NCI-H82 treated with DMSO at 0.1 percent for 48 hours (cell line): Measurements from ENCODE around the gene COX4I1.
A peak's percentile ranks its signal among the peaks of the same experiment; 100 is the strongest.

ENCODE experiments used
- DNase-seq: peaks from one replicate; lab custom pipeline; 2025; ENCODE audit not compliant: unreplicated experiment; lab: John Stamatoyannopoulos, UW

COX4I1 gene

GRCh38 chr16:85799497-85800320 lies at the start of gene COX4I1, which contains the start of gene EMC8:
TSS of gene COX4I1 (plus strand) at chr16:85799695. CDS start at chr16:85801206, 1,511 bp downstream.
TSS of gene EMC8 (minus strand) at chr16:85799544. CDS start at chr16:85799295, 249 bp downstream.
- DNase-seq, result peak; percentile 59

DNA sequence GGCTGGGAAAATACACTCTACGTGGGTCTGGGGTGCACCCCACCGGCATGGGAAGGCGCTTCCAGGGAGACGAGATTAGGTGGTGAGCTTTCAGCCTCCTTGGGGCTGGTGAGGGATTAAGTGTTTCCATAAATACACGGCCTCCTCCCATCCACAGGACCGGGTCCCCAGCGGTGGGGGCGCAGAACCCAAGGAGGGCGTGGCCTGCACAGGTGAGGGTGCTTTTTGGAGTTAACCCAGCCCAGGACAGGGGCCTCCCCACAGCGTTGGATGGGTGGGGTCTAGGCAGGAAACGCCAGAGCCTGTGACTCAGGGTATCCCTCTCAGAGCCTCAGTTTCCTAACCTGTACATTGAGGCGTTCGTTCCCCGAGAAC lies 49.7 kb upstream of the COX4I1 start:
- no peak for DNase-seq

DNA sequence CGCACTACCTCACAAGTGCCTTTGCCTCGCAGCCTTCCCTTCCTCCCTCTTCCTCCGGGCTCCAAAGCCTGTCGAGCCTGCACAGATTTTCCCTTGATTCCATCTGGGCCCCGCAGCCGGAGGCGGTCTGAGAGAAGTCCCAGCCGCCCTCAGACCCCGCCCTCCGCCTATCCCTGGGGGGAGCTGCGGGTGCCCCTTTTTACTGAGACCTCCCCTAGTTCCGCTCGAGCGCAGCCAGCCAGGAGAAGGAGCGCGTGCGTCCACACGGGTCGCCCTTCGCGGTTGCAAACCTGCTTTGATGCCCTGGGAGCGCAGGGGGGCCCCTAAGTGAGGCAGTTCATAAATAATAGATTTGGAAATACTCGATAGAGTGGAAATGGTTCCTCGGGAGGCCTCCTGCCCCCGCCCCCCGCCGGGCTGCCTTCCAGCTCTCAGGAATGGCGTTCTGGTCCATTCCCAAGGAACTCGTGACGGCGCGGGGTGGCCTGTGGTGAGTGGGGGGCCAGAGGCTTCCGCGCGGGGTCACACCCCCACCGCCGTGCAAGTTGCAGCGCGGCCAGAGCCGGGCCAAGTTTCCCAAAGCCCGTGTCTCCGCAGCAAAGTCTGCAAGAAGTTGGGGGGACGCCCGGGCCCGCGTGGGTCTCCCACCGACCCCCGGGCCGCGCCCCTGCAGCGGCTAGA lies 49.2 kb upstream of the COX4I1 start:
- no peak for DNase-seq

GRCh38 chr16:85750827-85751697 lies 48.4 kb upstream of the COX4I1 start, which contains the start of gene C16orf74:
TSS of gene C16orf74 (minus strand) at chr16:85751096. CDS start at chr16:85735217, 15,879 bp downstream.
- no peak for DNase-seq

GRCh38 chr16:85751698-85752501 lies 47.6 kb upstream of the COX4I1 start:
- DNase-seq, result no peak

- peak; percentile 9 for DNase-seq
Measured at GRCh38 chr16:85752511-85753420, 46.7 kb upstream of the COX4I1 start.

DNA sequence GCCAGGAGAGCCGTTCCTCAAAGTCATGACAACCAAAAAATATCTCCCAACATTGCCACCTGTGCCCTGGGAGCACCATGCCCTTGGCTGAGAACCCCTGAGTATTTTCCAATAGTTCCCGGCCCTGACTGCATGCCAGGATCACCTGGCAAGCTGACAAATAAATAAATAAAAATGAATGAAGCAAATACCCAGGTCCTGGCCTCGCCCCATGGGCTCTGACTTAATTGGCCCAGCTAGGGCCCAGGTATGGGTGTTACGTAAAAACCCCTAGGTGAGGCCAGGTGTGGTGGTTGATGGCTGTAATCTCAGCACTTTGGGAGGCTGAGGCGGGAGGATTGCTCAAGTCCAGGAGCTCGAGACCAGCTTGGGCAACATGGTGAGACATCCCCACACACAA lies 45.9 kb upstream of the COX4I1 start:
- no peak for DNase-seq

DNA sequence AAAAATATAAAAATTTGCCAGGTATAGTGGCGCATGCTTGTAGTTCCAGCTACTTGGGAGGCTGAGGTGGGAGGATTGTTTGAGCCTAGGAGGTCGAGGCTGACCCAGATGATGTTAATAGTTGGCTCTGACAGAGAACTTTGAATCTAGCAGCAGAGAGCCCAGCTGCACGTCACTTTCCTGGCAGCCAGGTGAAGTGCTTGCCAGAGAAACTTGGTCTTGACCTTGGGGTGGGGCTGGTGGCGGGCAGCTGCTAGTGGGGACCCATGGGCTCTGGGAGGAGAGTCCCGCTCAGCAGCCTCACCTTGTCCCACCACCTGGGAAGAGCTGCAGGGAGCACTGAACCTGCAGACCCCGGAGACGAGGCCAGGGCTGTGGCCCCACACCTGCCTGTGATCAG lies 45.5 kb upstream of the COX4I1 start:
- DNase-seq, result no peak

DNA sequence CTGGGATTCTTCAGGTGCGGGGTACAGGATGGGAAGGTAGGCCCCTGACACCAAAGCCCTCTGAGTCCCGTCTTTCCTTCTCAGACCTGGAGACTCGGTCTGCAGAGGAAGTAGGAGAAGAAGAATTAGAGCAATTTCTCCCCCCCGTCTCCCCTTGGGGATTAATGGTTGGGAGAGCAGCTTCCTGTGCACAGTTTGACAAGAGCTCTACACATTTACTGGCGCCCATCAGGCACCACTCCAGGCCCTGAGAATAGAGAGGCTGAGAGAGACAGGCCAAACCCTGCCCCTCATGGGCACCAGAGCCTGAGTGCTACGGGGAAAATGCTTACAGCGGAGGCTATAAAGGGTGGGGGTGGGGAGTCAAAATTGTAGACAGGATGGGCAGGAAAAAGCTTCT lies 45.1 kb upstream of the COX4I1 start:
- no peak for DNase-seq

GRCh38 chr16:85755929-85756768 lies 43.3 kb upstream of the COX4I1 start:
- no peak for DNase-seq

DNA sequence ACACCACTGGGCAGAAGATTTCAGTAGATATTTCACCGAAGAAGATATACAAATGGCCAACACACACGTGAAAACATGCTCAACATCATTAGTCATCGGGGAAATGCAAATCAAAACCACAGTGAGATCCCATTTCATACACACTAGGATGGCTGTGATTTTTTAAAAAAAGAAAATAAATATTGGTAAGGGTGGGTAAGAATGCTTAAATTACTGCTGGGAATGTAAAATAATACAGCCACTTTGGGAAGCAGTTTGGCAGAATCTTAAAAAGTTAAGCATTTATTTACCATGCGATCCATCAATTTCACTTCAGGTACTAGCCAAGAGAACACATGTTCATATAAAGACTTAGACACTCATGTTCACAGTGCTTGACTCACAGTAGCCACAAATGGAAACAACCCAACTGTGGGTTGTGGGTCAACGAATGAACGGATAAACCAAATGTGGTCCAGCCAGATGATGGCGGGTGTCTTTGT lies 42.1 kb upstream of the COX4I1 start:
- DNase-seq, result no peak

DNA sequence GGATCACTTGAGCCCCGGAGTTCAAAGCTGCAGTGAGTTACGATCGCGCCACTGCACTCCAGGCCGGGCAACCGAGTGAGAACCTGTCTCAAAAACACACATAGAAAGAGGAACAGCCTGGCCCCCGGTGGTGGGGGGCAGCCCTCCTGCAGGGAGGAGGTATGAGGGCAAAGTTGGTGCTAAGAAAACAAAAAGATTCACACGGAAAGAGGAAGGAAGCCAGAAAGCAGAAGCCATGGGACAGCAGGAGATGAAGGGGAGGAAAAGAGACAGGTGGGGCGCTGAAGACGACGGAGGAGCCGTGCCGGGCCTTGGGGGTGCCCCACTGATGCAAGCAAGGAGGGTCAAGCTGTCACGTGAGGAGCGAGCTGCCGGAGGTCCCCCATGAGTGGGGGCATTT lies 40.4 kb upstream of the COX4I1 start:
- DNase-seq, result no peak

DNA sequence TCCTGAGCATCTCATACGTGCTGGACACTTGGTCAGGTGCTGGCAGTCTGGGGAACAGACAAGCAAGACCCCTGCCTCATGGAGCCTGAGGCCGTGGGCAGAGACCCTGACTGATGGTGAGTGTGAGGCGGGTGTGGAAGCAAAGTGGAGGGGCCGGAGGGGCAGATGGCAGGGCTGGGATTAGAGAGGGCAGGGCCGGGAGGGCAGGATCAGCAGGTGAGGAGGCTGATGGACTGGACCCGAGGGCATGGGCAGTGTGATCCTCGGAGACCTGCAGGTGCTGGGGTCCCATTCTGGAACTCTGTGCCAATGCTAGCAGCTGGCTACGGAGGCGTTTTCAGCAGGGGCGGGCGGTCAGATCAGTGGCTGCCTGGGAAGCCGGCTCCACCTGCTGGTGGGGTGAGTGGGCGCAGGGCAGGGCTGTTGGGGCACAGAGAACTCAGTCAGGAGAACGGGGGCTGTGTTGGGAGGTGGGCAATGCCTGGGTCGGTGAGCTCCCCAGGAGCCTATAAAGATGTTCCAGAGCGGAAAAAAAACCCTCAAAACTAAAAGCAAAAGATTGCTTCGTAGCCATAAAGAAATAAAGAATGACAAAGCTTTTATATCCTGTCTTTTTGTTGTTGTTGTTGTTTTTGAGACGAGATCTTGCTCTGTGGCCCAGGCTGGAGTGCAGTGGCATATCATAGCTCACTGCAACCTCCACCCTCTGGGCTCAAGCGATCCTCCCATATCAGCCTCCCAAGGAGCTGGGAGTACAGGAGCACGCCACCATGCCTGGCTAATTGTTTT lies 39.7 kb upstream of the COX4I1 start:
- peak; percentile 6 for DNase-seq

DNA sequence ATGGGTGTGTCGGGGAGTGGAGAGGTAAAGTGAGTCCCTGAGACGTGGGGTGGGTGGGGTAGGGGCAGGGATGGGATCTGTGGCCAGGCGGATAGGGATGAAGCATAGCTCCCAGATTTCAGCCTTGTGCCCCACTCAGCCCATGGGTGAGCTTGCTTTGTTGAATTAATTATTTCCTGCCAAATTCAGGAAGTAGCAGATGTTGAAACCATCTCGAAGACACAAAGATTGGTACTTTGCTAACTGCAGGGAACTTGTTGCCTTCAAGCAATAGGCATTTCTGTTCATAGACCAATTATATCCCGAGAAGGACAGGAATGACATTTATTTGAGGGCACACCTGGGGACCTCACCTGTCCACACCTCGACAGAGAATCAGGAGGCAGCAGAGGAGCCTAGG lies 37.6 kb upstream of the COX4I1 start:
- DNase-seq, result no peak

- DNase-seq, result no peak
Measured at GRCh38 chr16:85762970-85763369, 36.5 kb upstream of the COX4I1 start.

DNA sequence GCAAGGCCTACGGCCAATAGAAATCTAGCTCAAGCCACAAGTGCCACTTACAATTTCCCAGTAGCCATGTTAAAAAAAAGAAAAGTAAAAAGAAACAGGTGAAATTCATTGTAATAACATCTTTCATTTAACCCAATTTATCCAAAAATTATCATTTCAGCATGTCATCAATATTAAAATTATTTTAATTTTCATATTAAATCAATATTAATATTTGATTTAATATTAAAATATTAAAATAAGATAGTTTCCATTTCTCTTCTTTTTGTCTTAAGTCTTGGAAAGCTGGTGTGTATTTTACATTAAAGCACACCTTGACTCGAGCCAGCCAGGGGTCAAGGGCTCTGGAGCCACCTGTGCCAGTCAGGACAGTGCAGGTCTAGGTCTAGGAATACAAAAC lies 35.9 kb upstream of the COX4I1 start:
- no peak for DNase-seq

- DNase-seq, result no peak
Measured at GRCh38 chr16:85765211-85765610, 34.3 kb upstream of the COX4I1 start.

GRCh38 chr16:85765767-85766166 lies 33.7 kb upstream of the COX4I1 start:
- DNase-seq, result no peak
